Hair follicular keratinocyte (primary cell): ENCODE results near the gene TMEM140. TPM values are rescaled to one million over a fixed set of nuclear protein-coding genes. Genes with fewer than 3 reads are reported as not detected.

ENCODE experiments used
- total RNA-seq: library from RNA; depleted of rRNA; stranded (reverse); fragments of >200 nt; gene quantifications from 2 replicates; pipeline ENCODE4 v1.2.3, GENCODE V29; 2015

Gene TMEM140
- total RNA-seq = not detected in 2 replicates

DNA sequence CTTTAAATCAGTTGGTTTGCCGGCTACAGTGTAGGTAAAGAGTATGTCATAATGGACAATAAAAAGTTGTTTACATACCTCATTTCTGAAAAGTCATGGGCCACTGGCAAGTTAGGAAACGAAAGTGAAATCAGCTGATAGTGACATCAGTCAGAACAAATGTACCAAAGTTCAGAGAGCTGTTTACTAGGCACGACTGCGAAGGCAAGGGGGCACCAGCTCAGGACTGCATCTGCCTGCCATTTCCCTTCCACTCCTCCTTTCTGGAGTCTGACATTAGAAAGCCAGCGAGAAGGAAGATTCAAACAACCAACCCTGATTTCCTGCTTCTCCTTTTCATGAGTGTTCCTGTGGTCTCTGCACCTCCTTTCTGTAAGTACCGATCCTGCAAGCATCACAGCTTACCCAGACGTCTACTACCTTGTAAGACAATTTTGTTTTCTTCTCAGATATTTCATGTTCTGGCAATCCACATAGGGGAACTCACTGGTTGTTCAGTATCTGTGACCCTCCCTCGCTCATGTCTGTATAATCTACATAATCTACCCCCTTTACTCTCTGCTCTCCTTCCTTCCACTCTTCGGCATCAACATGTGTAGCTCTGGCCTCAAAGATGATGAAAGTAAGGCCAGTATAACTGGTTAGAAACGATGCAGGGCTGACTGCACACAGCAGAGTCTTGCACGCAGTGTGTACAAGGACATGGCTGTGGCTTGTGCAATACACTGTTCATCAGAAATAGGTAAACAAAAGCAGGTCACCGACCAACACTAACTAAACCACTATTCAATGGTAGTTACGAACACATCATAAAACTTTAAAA lies at the start of gene TMEM140:
Gene TMEM140, plus strand, starts transcription at position 174 of the 823 bp plus-strand sequence. CDS start 16,370 bp downstream, outside the sequence.

DNA sequence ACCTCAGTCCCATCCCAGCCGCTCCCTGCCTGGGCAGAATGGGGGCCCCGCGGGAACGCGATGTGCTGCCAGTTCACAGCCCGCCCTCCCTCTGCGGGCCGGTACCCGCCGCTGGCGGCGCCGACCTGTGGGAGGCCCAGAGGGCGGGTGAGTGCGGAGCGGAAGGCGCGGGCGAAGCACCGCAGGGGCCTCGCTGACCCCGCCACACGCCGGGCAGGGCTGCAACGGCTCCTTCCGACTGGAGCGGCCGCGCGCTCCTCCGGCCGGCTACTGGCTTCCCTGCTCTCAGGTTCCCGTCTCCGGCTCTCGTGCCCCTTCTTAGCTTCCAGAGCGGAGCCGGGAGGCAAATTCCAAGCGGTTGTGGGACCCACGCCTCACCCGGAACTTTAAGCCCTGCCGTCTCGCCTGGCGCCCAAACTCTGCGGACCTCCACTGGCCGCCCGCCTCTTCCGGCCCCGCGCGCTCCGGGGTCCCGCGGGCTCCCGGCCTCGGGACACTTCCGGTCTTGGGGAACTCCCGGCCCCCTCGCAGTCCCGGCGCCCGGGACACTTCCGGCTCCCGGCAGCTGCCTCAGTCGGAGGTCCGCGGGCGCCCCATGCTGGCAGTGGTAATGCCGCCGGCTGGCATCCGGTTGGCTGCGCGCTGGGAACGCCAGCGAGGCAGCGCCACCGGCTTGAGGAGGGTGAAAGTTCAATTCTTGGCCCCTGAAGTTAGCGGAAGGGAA lies 22.6 kb downstream of the TMEM140 start, which contains the start of gene CYREN:
Gene CYREN, minus strand, starts transcription at position 434 of the 724 bp plus-strand sequence. CDS start 1,785 bp downstream, outside the sequence.

GRCh38 chr7:135211179-135211945 lies 63.5 kb downstream of the TMEM140 start, which contains the start of gene WDR91:
Gene WDR91 (minus strand): TSS chr7:135211526. CDS start chr7:135211502, 24 bp downstream.

Other genes with a start within 250 kb of the TMEM140 start
- gene AGBL3, start 161.6 kb upstream of the TMEM140 start, total RNA-seq = 0.46 and 1.0 TPM in 2 replicates
- 36.9 and 56.5 TPM in 2 replicates for gene CYREN, start 22.6 kb downstream of the TMEM140 start, total RNA-seq
- 10.7 and 18.5 TPM in 2 replicates for gene WDR91, start 63.5 kb downstream of the TMEM140 start, total RNA-seq
- gene STRA8, start 85.8 kb downstream of the TMEM140 start, total RNA-seq = not detected in 2 replicates